ENCODE data around the gene EXOC7.

- no peak for TF ChIP-seq CTCF (IDR thresholded peaks at IDR 0.05 in 8 of 11, conservative IDR thresholded peaks at IDR 0.05 in 3 of 11)
- no peak for TF ChIP-seq POLR2AphosphoS5 (IDR thresholded peaks at IDR 0.05)
- TF ChIP-seq POLR2A (IDR thresholded peaks at IDR 0.05) = no peak
Observed at GRCh38 chr17:76153202-76153601, 49.6 kb upstream of the EXOC7 start.
